HL-60 (cell line): ENCODE data around the gene TIMM8A.

Experiments
- CTCF ChIP-seq: IDR thresholded peaks from one replicate; pipeline ENCODE4 v1.5.1; 2011; ENCODE audit warnings: low read length, control low read depth, inconsistent platforms; ENCODE audit not compliant: insufficient read depth
- GABPA ChIP-seq: IDR thresholded peaks from 2 replicates; pipeline ENCODE4 v1.6.1; 2012; ENCODE audit warnings: low read depth
- POLR2AphosphoS5 ChIP-seq: IDR thresholded peaks from 2 replicates; pipeline ENCODE4 v1.6.1; 2012; ENCODE audit warnings: low read depth
- REST ChIP-seq: IDR thresholded peaks from 2 replicates; pipeline ENCODE4 v1.6.1; 2012; ENCODE audit warnings: low read depth; ENCODE audit not compliant: insufficient replicate concordance

DNA sequence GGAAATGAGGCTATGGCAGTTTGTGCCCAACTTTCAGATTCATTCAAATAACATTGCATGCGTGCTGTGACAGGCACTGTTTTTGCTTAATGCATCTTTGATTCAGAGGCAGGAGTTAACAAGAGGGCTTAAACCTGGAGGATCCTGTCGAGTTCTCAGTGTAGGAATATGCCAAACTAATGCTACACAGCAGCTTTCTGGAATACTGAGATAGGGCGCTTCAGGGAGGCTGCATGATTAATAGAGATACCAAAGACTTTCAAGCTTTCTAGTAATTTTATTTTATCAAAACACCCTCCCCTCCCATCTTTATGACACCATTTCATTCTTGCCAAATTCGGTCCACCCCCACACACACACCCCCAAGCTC, 636 bp upstream of the TIMM8A start:
- TF ChIP-seq CTCF (no peak), POLR2AphosphoS5 (no peak), GABPA (no peak), REST (no peak)
